ENCODE data around the gene WIPI1. TPM values are rescaled to one million over a fixed set of nuclear protein-coding genes. Genes with fewer than 3 reads are reported as not detected.

The WIPI1 gene
- total and polyA plus RNA-seq, 2 of the 13 experiments (the other 11 are each of a cell fraction or from before 2014, with no cell fraction given): 29.4 to 141 TPM

GRCh38 chr17:68437979-68438822 is 19.1 kb downstream of the WIPI1 start (continued):
- TF ChIP-seq ZNF784 (CRISPR knock-in tag; IDR thresholded peaks at IDR 0.05; ENCODE audit: borderline replicate concordance) (no peak; the same call in 1 of the 2 replicates), NR2F1 (CRISPR knock-in tag; IDR thresholded peaks at IDR 0.05) (no peak), ZNF589 (CRISPR knock-in tag; conservative IDR thresholded peaks at IDR 0.05) (no peak), IRF1 (CRISPR knock-in tag; IDR thresholded peaks at IDR 0.05; ENCODE audit: low read depth) (no peak), KAT2B (IDR thresholded peaks at IDR 0.05; ENCODE audit: borderline replicate concordance, low read depth, low read length) (no peak), STAT6 (CRISPR knock-in tag; IDR thresholded peaks at IDR 0.05; ENCODE audit: borderline replicate concordance) (no peak), ZSCAN29 (CRISPR knock-in tag; conservative IDR thresholded peaks at IDR 0.05) (no peak; the same call in 1 of the 2 replicates), ZNF276 (CRISPR knock-in tag; IDR thresholded peaks at IDR 0.05; ENCODE audit: low read depth) (no peak), STAT5B (CRISPR knock-in tag; IDR thresholded peaks at IDR 0.05) (no peak), ZNF451 (CRISPR knock-in tag; IDR thresholded peaks at IDR 0.05) (0 out of 2 replicates have a peak, but pooled peaks have one; percentile 28), ZNF17 (CRISPR knock-in tag; IDR thresholded peaks at IDR 0.05) (no peak), ARNT (IDR thresholded peaks at IDR 0.05) (no peak), ZNF546 (CRISPR knock-in tag; conservative IDR thresholded peaks at IDR 0.05) (no peak), HNF1A (IDR thresholded peaks at IDR 0.05; ENCODE audit: low read depth) (peak; percentile 10; the same call in 1 of the 2 replicates), HNF1A (CRISPR knock-in tag; IDR thresholded peaks at IDR 0.05; ENCODE audit: borderline replicate concordance) (no peak), ZNF678 (CRISPR knock-in tag; IDR thresholded peaks at IDR 0.05) (no peak)
- TF ChIP-seq, protein P1, sequence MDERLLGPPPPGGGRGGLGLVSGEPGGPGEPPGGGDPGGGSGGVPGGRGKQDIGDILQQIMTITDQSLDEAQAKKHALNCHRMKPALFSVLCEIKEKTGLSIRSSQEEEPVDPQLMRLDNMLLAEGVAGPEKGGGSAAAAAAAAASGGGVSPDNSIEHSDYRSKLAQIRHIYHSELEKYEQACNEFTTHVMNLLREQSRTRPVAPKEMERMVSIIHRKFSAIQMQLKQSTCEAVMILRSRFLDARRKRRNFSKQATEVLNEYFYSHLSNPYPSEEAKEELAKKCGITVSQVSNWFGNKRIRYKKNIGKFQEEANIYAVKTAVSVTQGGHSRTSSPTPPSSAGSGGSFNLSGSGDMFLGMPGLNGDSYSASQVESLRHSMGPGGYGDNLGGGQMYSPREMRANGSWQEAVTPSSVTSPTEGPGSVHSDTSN (CRISPR knock-in tag; IDR thresholded peaks at IDR 0.05): no peak

Measured in HepG2 (cell line).